GM19438 (cell line): ENCODE data around the gene CCDC30.
A peak's percentile ranks its signal among the peaks of the same experiment; 100 is the strongest.
"Not testable (repeated sequence)": the region's sequence is repeated elsewhere in the genome, so short reads cannot be mapped to it uniquely, and the experiment has no call there.

ENCODE experiments used
- ATAC-seq: cut with Tn5 transposase; IDR thresholded peaks from one replicate; pipeline ENCODE4 v1.9.1; 2021; ENCODE audit warnings: low read depth; ENCODE audit not compliant: unreplicated experiment

CCDC30 gene

GRCh38 chr1:42449256-42449655, 13.8 kb upstream of the CCDC30 start:
- ATAC-seq = no peak

- no peak for ATAC-seq
These were observed 13.0 kb upstream of the CCDC30 start for GRCh38 chr1:42450061-42450460.

GRCh38 chr1:42453386-42453785, 9.7 kb upstream of the CCDC30 start:
- ATAC-seq = no peak

- no peak for ATAC-seq
These were observed 8.7 kb upstream of the CCDC30 start for GRCh38 chr1:42454403-42454802.

- peak; percentile 85 for ATAC-seq
These were observed 6.9 kb upstream of the CCDC30 start, which contains the start of the genes PPCS and ZMYND12 for GRCh38 chr1:42456010-42456753. TSS of gene PPCS (plus strand) at chr1:42456543. CDS start at chr1:42456566, 23 bp downstream. TSS of gene ZMYND12 (minus strand) at chr1:42456022. CDS start at chr1:42455997, 25 bp downstream.

- peak; percentile 52 for ATAC-seq
These were observed 6.4 kb upstream of the CCDC30 start for GRCh38 chr1:42456754-42457089.

GRCh38 chr1:42461196-42461595, 1.9 kb upstream of the CCDC30 start:
- ATAC-seq = no peak

- no peak for ATAC-seq
These were observed 835 bp downstream of the CCDC30 start for GRCh38 chr1:42463921-42464320.

GRCh38 chr1:42466030-42466429, 2.9 kb downstream of the CCDC30 start:
- no peak for ATAC-seq

GRCh38 chr1:42469727-42470126, 6.6 kb downstream of the CCDC30 start:
- ATAC-seq = no peak

GRCh38 chr1:42476605-42477004, 13.5 kb downstream of the CCDC30 start:
- ATAC-seq = no peak

- not testable (repeated sequence) for ATAC-seq
These were observed 14.3 kb downstream of the CCDC30 start for GRCh38 chr1:42477354-42477753.

- ATAC-seq = no peak
These were observed 14.7 kb downstream of the CCDC30 start for GRCh38 chr1:42477775-42478174.

GRCh38 chr1:42479621-42480020, 16.5 kb downstream of the CCDC30 start:
- ATAC-seq = no peak

- no peak for ATAC-seq
These were observed 17.8 kb downstream of the CCDC30 start for GRCh38 chr1:42480921-42481320.

GRCh38 chr1:42482635-42483153, 19.6 kb downstream of the CCDC30 start:
- no peak for ATAC-seq

GRCh38 chr1:42484382-42484781, 21.3 kb downstream of the CCDC30 start:
- ATAC-seq = no peak

- no peak for ATAC-seq
These were observed 27.2 kb downstream of the CCDC30 start for GRCh38 chr1:42490237-42490636.

GRCh38 chr1:42502031-42502430, 38.9 kb downstream of the CCDC30 start:
- ATAC-seq = not testable (repeated sequence)

GRCh38 chr1:42504535-42505128, 41.5 kb downstream of the CCDC30 start:
- ATAC-seq = no peak

GRCh38 chr1:42506576-42506975, 43.5 kb downstream of the CCDC30 start:
- no peak for ATAC-seq

GRCh38 chr1:42511581-42512155, 48.6 kb downstream of the CCDC30 start:
- ATAC-seq = not testable (repeated sequence)
